ENCODE results near the gene TACR1. TPM values are rescaled to one million over a fixed set of nuclear protein-coding genes. Genes with fewer than 3 reads are reported as not detected.

Gene TACR1
- total and polyA plus RNA-seq, 2 of the 13 experiments (the other 11 are each of a cell fraction or from before 2014, with no cell fraction given), result not detected

GRCh38 chr2:75140288-75140687 is 59.0 kb downstream of the TACR1 start (continued):
- TF ChIP-seq ATF3 (CRISPR knock-in tag; IDR thresholded peaks at IDR 0.05) (no peak), KDM3A (CRISPR knock-in tag; IDR thresholded peaks at IDR 0.05; ENCODE audit: low read depth) (no peak), ARID5B (CRISPR knock-in tag; IDR thresholded peaks at IDR 0.05) (no peak), ZNF589 (CRISPR knock-in tag; conservative IDR thresholded peaks at IDR 0.05) (no peak), PAWR (CRISPR knock-in tag; IDR thresholded peaks at IDR 0.05; ENCODE audit: borderline replicate concordance) (no peak), SRF (IDR thresholded peaks at IDR 0.05; ENCODE audit: low read depth, low read length) (no peak)

GRCh38 chr2:75139171-75139570 is 60.1 kb downstream of the TACR1 start:
- H3K4me3 ChIP-seq (replicated peaks in 1 of 3; ENCODE audit: insufficient read depth in 1 of 3, low read depth in 2 of 3, low read length in 3 of 3), result no peak overlapping the region
- H3K79me2 ChIP-seq (ENCODE audit: insufficient read depth, low read length), result no peaks in the 10 kb centered on the region
- H3K27me3 ChIP-seq (ENCODE audit: control insufficient read depth in 1 of 2, insufficient read depth in 2 of 2, low read length in 2 of 2), result no peaks in the 10 kb centered on the region
- DNase-seq (ENCODE audit: low spot score) (no peak), ATAC-seq (no peak), FAIRE-seq (no peak)
- ChIA-PET POLR2A (interaction anchor here (0.6 kb wide), 1 partner anchor 486 kb away, joined by 4 read pairs; no protein-coding TSS in a partner anchor), CTCF (ENCODE audit: low intra/inter-chr PET ratio, low total read pairs) (no interaction called here)
- BruUV-seq (replicated peaks), result no TSS peak
- WGBS (ENCODE audit: low lambda C conversion rate), result 56% methylated on average over 3 of the region's 3 CpGs
- H2AFZ ChIP-seq (ENCODE audit: low read length), result no peak overlapping the region
- no peaks in the 10 kb centered on the region for H3K36me3 ChIP-seq (replicated peaks in 1 of 2; ENCODE audit: control insufficient read depth in 1 of 2, insufficient read depth in 2 of 2, low read length in 2 of 2)
- H3K4me1 ChIP-seq (ENCODE audit: insufficient read depth, low read length), result no peaks in the 10 kb centered on the region
- no peak overlapping the region for H3K4me2 ChIP-seq (ENCODE audit: low read depth, low read length)
- H3K27ac ChIP-seq (ENCODE audit: extremely low read length, insufficient read depth, low read length), result no peak overlapping the region
- H3K9ac ChIP-seq (ENCODE audit: insufficient read depth, low read depth, low read length), result no peak overlapping the region
- no peaks in the 10 kb centered on the region for H4K20me1 ChIP-seq (ENCODE audit: insufficient read depth, low read length)
- H3K9me3 ChIP-seq (ENCODE audit: low read length), result no peaks in the 10 kb centered on the region
- in situ Hi-C loops (cut with HindIII; ENCODE audit: extremely low pct_ligation_motif_present, low pct_unique_long_range_greater_than_20kb), result no loop called here
- intact Hi-C loops (cut with micrococcal nuclease; ENCODE audit: unreplicated experiment), result no loop called here
- TF ChIP-seq TEAD3 (CRISPR knock-in tag; optimal IDR thresholded peaks at IDR 0.05; ENCODE audit: borderline replicate concordance) (no peak), ZNF335 (CRISPR knock-in tag; IDR thresholded peaks at IDR 0.05) (no peak)
